Effector memory CD4-positive, alpha-beta T cell (primary cell): ENCODE data around the gene TNKS1BP1.

Source experiments
- DNase-seq, 3 donors: peaks; one replicate each; pipeline ENCODE4 v3.0.0-alpha.2; 2020
- H3K27ac ChIP-seq: 2 replicates; pipeline ENCODE4 v1.7.0; 2013; ENCODE audit warnings: mild to moderate bottlenecking, low read length, moderate library complexity; ENCODE audit not compliant: insufficient read depth, poor library complexity, severe bottlenecking
- H3K27me3 ChIP-seq: replicated peaks from 2 replicates; pipeline ENCODE4 v1.7.0; 2013; ENCODE audit warnings: mild to moderate bottlenecking, low read length; ENCODE audit not compliant: insufficient read depth, control insufficient read depth, poor library complexity, severe bottlenecking
- H3K36me3 ChIP-seq: 2 replicates; pipeline ENCODE4 v1.7.0; 2013; ENCODE audit warnings: mild to moderate bottlenecking, low read length, moderate library complexity; ENCODE audit not compliant: control insufficient read depth, insufficient read depth
- H3K4me1 ChIP-seq: 2 replicates; pipeline ENCODE4 v1.7.0; 2013; ENCODE audit warnings: low read length, mild to moderate bottlenecking; ENCODE audit not compliant: control insufficient read depth, insufficient read depth, poor library complexity, severe bottlenecking
- H3K4me3 ChIP-seq: 2 replicates; pipeline ENCODE4 v1.7.0; 2013; ENCODE audit warnings: low read length, low read depth, mild to moderate bottlenecking; ENCODE audit not compliant: insufficient read depth, poor library complexity, severe bottlenecking
- H3K9me3 ChIP-seq: 2 replicates; pipeline ENCODE4 v1.7.0; 2013; ENCODE audit warnings: mild to moderate bottlenecking, low read length, moderate library complexity; ENCODE audit not compliant: control insufficient read depth

TNKS1BP1 gene

GRCh38 chr11:57306940-57307565, 17.7 kb downstream of the TNKS1BP1 start:
- H3K27me3 ChIP-seq: no peaks in the 10 kb centered on the region
- no peaks in the 10 kb centered on the region for H3K36me3 ChIP-seq
- H3K4me1 ChIP-seq: peaks cover 7% of the 10 kb centered on the region
- no peak overlapping the region for H3K27ac ChIP-seq
- no peak for DNase-seq
- H3K9me3 ChIP-seq: no peaks in the 10 kb centered on the region
- H3K4me3 ChIP-seq: no peak overlapping the region

DNA sequence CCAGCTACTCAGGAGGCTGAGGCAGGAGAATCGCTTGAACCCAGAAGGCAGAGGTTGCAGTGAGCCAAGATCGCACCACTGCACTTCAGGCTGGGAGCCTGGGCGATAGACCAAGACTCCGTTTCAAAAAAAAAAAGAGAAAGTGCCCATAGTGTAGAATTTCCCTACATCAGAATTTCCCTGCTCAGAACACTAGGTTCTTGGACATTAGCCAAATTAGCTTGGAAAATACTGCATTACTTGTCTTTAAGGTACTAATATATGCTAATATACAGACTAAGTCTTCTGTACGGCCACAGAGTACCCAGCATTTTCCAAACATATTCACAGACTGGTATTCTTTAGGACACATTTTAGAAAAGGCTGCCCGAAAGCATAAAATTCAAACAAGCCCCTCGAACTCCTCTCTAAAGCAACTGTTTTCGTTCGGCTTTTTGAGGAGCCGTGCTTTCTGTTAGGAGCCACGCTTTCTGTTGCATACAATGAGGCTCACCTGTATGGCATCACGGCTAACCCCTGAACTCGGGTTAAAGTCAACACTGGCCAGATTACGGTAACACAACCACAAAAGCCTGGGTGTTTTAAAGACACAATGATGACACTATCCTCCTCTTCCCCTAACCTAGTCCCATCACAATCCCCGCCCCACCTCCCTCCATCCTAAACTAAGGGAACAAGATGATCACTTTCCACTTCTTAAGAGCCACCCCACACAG, 18.4 kb downstream of the TNKS1BP1 start:
- no peak overlapping the region for H3K27ac ChIP-seq
- DNase-seq: no peak
- peaks cover 6% of the 10 kb centered on the region for H3K4me1 ChIP-seq
- H3K36me3 ChIP-seq: no peaks in the 10 kb centered on the region
- H3K9me3 ChIP-seq: no peaks in the 10 kb centered on the region
- H3K4me3 ChIP-seq: no peak overlapping the region
- H3K27me3 ChIP-seq: no peaks in the 10 kb centered on the region

DNA sequence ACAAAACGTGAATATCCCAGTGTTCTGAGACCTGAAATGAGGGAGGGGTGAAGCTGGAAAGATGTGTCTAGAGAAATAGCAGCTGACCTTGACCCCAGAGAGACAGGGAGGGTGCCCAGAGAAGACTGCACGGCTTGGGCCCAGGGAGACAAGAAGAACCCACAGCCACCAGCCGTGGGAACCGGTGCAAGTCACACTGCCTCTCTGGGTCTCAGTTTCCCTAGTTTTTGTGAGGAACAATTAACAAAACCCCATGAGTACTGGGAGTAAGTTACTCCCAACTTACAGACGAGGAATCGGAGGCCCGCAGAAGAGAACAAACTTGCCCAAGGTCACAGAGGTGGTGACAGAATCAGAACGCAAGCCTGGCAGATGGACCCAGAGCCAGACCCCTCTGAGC, 19.2 kb downstream of the TNKS1BP1 start:
- no peak overlapping the region for H3K4me3 ChIP-seq
- peaks cover 5% of the 10 kb centered on the region for H3K36me3 ChIP-seq
- no peak for DNase-seq
- H3K9me3 ChIP-seq: no peaks in the 10 kb centered on the region
- H3K4me1 ChIP-seq: no peaks in the 10 kb centered on the region
- H3K27ac ChIP-seq: no peak overlapping the region
- H3K27me3 ChIP-seq: no peaks in the 10 kb centered on the region

DNA sequence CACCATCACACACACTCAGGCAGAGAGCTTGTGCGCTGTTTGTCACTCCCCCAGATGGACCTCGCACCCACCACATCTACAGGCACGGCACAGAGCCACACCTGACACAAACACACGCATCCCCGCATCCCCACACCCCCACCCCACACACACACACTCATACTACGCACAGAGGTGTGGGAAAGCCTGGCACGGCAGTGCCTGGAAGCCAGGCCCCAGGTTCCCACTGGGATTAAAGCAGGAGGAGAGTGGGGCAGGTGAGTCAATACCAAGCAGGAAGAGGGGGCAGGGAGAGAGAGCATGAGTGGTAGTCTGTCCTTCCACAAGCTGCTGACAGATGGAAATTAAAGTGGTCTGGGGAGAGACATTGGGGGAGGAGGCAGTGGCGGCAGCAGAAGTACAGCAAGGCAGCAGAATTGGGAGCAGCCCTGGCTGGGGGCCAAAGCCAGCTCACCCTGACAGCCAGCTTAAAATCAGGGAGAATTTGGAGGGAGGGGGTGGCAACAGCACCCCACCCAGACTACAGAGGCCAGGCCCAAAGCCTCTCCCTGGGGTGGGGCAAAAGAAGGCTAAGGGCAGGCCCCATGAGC, 20.7 kb downstream of the TNKS1BP1 start:
- peaks cover 9% of the 10 kb centered on the region for H3K36me3 ChIP-seq

GRCh38 chr11:57303280-57303989, 21.3 kb downstream of the TNKS1BP1 start:
- H3K9me3 ChIP-seq: peaks cover 4% of the 10 kb centered on the region
- no peak overlapping the region for H3K27ac ChIP-seq
- DNase-seq: no peak
- H3K27me3 ChIP-seq: no peaks in the 10 kb centered on the region
- no peaks in the 10 kb centered on the region for H3K4me1 ChIP-seq
- H3K36me3 ChIP-seq: peaks cover 9% of the 10 kb centered on the region
- no peak overlapping the region for H3K4me3 ChIP-seq

More for the DNA sequence above, 20.7 kb downstream of the TNKS1BP1 start:
- Histone ChIP-seq H3K4me3 (no peak overlapping the region), H3K4me1 (no peaks in the 10 kb centered on the region), H3K27me3 (no peaks in the 10 kb centered on the region), H3K9me3 (peaks cover 4% of the 10 kb centered on the region), H3K27ac (no peak overlapping the region)
- no peak for DNase-seq

DNA sequence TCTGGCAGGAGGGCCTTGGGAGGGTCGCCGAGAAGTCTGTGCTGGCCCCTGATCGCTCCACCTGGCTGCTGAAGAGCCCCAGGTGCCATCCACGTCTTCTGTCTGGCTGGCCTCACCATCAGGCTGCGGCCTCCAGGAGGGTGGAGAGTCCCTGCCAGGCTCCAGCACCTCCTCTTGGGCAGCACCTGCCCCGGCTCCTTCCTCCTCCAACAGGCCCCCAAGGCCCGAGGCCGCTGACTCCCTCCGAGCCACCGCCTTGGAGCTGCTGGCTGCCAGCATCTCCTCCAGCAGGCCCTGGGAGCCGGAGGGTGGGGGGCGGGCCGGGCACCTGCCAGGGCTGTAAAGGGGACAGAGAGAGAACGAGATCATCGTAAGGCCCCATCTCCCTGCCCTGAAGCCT, 22.3 kb downstream of the TNKS1BP1 start:
- H3K4me1 ChIP-seq: no peaks in the 10 kb centered on the region
- H3K4me3 ChIP-seq: no peak overlapping the region
- H3K27me3 ChIP-seq: no peaks in the 10 kb centered on the region
- DNase-seq: no peak
- peaks cover 4% of the 10 kb centered on the region for H3K9me3 ChIP-seq
- no peak overlapping the region for H3K27ac ChIP-seq
- H3K36me3 ChIP-seq: peaks cover 9% of the 10 kb centered on the region

- no peaks in the 10 kb centered on the region for H3K27me3 ChIP-seq
- no peak for DNase-seq
- H3K4me1 ChIP-seq: no peaks in the 10 kb centered on the region
- peaks cover 9% of the 10 kb centered on the region for H3K36me3 ChIP-seq
- H3K27ac ChIP-seq: no peak overlapping the region
- no peak overlapping the region for H3K4me3 ChIP-seq
- H3K9me3 ChIP-seq: peaks cover 4% of the 10 kb centered on the region
These were observed 22.9 kb downstream of the TNKS1BP1 start for GRCh38 chr11:57301711-57302423.

DNA sequence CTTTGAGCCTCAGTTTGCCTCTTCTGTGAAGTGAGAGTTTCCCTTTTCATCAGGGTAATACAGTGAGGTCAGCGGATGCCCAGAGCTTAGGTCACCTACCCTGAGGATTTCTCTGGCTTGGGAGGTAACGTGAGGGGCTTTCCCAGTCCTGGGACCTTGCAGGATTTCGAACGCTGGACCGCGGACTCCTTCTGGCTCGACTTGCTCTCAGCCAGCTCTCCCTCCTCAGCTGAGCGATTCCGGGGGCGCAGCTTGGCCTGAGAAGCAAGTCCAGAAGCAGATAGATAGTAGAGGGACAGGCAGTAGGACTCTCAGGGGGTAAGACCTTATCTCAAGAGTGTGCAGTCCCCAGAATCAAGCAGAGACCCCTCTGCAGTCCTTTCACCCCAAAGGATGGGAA, 24.0 kb downstream of the TNKS1BP1 start:
- H3K27ac ChIP-seq: no peak overlapping the region
- H3K4me3 ChIP-seq: no peak overlapping the region
- peaks cover 9% of the 10 kb centered on the region for H3K36me3 ChIP-seq
- peaks cover 4% of the 10 kb centered on the region for H3K9me3 ChIP-seq
- no peak for DNase-seq
- H3K27me3 ChIP-seq: no peaks in the 10 kb centered on the region
- no peaks in the 10 kb centered on the region for H3K4me1 ChIP-seq

DNA sequence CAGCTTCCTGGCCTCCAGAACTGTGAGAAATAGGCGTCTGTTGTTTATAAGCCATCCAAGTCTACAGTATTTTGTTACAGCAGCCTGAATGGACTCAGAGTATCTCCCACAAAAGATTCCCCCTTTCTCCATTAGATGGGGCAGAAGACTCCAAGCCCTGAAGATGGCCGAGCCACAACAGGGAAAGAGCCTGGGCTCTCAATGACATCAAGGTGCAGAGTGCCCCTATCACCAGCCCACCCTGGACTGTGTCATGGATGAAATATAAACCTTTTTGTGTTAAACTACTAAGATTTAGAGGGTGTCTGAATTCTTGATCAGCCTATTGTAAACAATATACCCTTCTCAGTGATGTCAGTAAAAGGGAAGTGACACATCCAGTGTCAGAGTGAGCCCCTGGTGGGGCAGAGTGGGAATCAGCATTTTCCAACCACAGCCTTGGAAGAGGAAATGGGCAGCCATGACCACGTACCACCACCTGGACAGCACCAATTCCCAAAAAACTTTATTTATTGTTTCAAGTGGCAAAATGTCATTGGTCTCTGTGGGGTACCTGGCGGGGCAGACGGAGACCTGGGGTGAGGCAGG, 25.5 kb downstream of the TNKS1BP1 start:
- peaks cover 9% of the 10 kb centered on the region for H3K36me3 ChIP-seq
- no peak overlapping the region for H3K27ac ChIP-seq
- H3K9me3 ChIP-seq: peaks cover 4% of the 10 kb centered on the region
- no peak overlapping the region for H3K4me3 ChIP-seq
- no peak for DNase-seq
- no peaks in the 10 kb centered on the region for H3K4me1 ChIP-seq
- H3K27me3 ChIP-seq: no peaks in the 10 kb centered on the region
